Upper lobe of right lung (tissue), 1 donor: Measurements from ENCODE around the gene GIGYF1. TPM values are rescaled to one million over a fixed set of nuclear protein-coding genes. Genes with fewer than 3 reads are reported as not detected.

Experiments used
- ATAC-seq: fragments of 200-7000 bp; cut with Tn5 transposase; one replicate; pipeline ENCODE4 v1.9.1; 2020; ENCODE audit warnings: mild to moderate bottlenecking, moderate library complexity
- DNase-seq: peaks from one replicate; pipeline ENCODE4 v3.0.0-alpha.2; 2020
- H3K27ac ChIP-seq: fragments of 200-600 bp; one replicate; pipeline ENCODE4 v1.8.0; 2022
- H3K27me3 ChIP-seq: fragments of 200-600 bp; one replicate; pipeline ENCODE4 v1.8.0; 2022; ENCODE audit warnings: mild to moderate bottlenecking
- H3K36me3 ChIP-seq: fragments of 200-600 bp; one replicate; pipeline ENCODE4 v1.8.0; 2022
- H3K4me1 ChIP-seq: fragments of 200-600 bp; one replicate; pipeline ENCODE4 v1.8.0; 2022
- H3K4me3 ChIP-seq: fragments of 200-600 bp; one replicate; pipeline ENCODE4 v1.8.0; 2022; ENCODE audit warnings: mild to moderate bottlenecking
- H3K9me3 ChIP-seq: fragments of 200-600 bp; one replicate; pipeline ENCODE4 v1.8.0; 2022
- CTCF ChIP-seq: fragments of 200-600 bp; IDR thresholded peaks from one replicate; pipeline ENCODE4 v1.8.0; 2022; ENCODE audit warnings: antibody characterized with exemption
- intact Hi-C: fragments of 100-400 bp; cut with DNase I; formaldehyde crosslinking; loops from one replicate; pipeline ENCODE4 v1.11.0; 2022
- long read RNA-seq: library from polyadenylated mRNA; unstranded; transcript quantifications from one replicate; pipeline ENCODE4 v2.0.0, GENCODE V29; 2021
- total RNA-seq: library from RNA; stranded (reverse); fragmentation: NEBNext Ultra II Directional; extraction: Animal tissue kit (Norgen Biotek cat#: 25700); gene quantifications from one replicate; pipeline ENCODE4 v1.2.1, GENCODE V29; 2021
- donor health status: DM: no; HTN: yes; CAD: no; lungs with severe emphysema.

The GIGYF1 gene
- total RNA-seq = 44.5 TPM
- long read RNA-seq, partial matches to known transcripts = 10 of 30 reads
- long read RNA-seq, other reads (novel, unspliced or antisense) = 20 of 30 reads

GRCh38 chr7:100694098-100694745, at the start of gene GIGYF1:
GIGYF1 (minus strand) TSS chr7:100694250; CDS start chr7:100688238, 6,012 bp downstream.
- peak; percentile 75 for ATAC-seq
- peak within 1 kb of the TSS; percentile 76 for H3K4me3 ChIP-seq
- H3K4me1 ChIP-seq = peaks cover 21% of the 10 kb centered on the region
- H3K36me3 ChIP-seq = no peaks in the 10 kb centered on the region
- peak within 1 kb of the TSS; percentile 70 for H3K27ac ChIP-seq
- intact Hi-C loops = no loop called here
- no peak for TF ChIP-seq CTCF
- no peaks in the 10 kb centered on the region for H3K27me3 ChIP-seq
- DNase-seq = peak; percentile 91
- no peaks in the 10 kb centered on the region for H3K9me3 ChIP-seq

- H3K27ac ChIP-seq = no peak overlapping the region
- TF ChIP-seq CTCF = no peak
- H3K9me3 ChIP-seq = no peaks in the 10 kb centered on the region
- DNase-seq (no peak), ATAC-seq (no peak)
- H3K4me3 ChIP-seq = no peak overlapping the region
- H3K27me3 ChIP-seq = no peaks in the 10 kb centered on the region
- intact Hi-C loops = no loop called here
- no peaks in the 10 kb centered on the region for H3K36me3 ChIP-seq
- no peaks in the 10 kb centered on the region for H3K4me1 ChIP-seq
These were observed 45.9 kb upstream of the GIGYF1 start for GRCh38 chr7:100739934-100740333.

GRCh38 chr7:100736671-100737070, 42.6 kb upstream of the GIGYF1 start:
- H3K27me3 ChIP-seq = peaks cover 10% of the 10 kb centered on the region
- intact Hi-C loops = no loop called here
- DNase-seq (no peak), ATAC-seq (peak; percentile 31)
- H3K4me1 ChIP-seq = no peaks in the 10 kb centered on the region
- H3K4me3 ChIP-seq = no peak overlapping the region
- TF ChIP-seq CTCF = no peak
- no peak overlapping the region for H3K27ac ChIP-seq
- no peaks in the 10 kb centered on the region for H3K9me3 ChIP-seq
- H3K36me3 ChIP-seq = no peaks in the 10 kb centered on the region

- Histone ChIP-seq H3K9me3 (no peaks in the 10 kb centered on the region), H3K27ac (no peak overlapping the region), H3K4me1 (no peaks in the 10 kb centered on the region), H3K27me3 (peaks cover 10% of the 10 kb centered on the region), H3K36me3 (no peaks in the 10 kb centered on the region), H3K4me3 (no peak overlapping the region)
- DNase-seq (no peak), ATAC-seq (no peak)
- intact Hi-C loops = no loop called here
- TF ChIP-seq CTCF = no peak
These were observed 41.7 kb upstream of the GIGYF1 start for GRCh38 chr7:100735730-100736129.

GRCh38 chr7:100731937-100732636, 38.0 kb upstream of the GIGYF1 start:
- TF ChIP-seq CTCF = no peak
- intact Hi-C loops = no loop called here
- Histone ChIP-seq H3K27ac (no peak overlapping the region), H3K4me1 (no peaks in the 10 kb centered on the region), H3K27me3 (peaks cover 10% of the 10 kb centered on the region), H3K9me3 (no peaks in the 10 kb centered on the region), H3K36me3 (no peaks in the 10 kb centered on the region), H3K4me3 (no peak overlapping the region)
- ATAC-seq = no peak
- DNase-seq = no peak
